HG03060 (cell line): ENCODE measurements around the gene HSF2BP.
"Not testable (repeated sequence)": the region's sequence is repeated elsewhere in the genome, so short reads cannot be mapped to it uniquely, and the experiment has no call there.

Experiments used
- ATAC-seq: cut with Tn5 transposase; IDR thresholded peaks from one replicate; pipeline ENCODE4 v1.9.1; 2021; ENCODE audit warnings: low read depth, moderate number of reproducible peaks; ENCODE audit not compliant: unreplicated experiment

HSF2BP gene

GRCh38 chr21:43600642-43601402, 58.5 kb downstream of the HSF2BP start:
- no peak for ATAC-seq

DNA sequence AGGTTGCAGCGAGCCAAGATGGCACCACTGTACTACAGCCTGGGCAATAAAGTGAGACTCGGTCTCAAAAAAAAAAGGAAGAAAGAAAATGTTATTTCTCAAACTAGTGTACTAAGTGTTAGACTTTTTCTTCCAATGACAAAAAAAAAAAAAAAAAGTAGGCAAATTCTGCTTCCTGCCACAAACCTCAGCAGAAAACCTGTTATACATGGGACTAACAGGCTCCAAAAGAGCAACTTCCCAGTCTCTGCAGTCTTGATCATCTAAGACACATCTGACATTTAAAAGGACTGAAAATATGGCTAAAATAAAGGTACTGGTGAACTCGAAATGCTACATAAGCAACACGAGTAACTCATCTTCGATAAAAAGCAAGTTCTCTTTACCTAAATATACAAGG, 59.6 kb downstream of the HSF2BP start:
- no peak for ATAC-seq

DNA sequence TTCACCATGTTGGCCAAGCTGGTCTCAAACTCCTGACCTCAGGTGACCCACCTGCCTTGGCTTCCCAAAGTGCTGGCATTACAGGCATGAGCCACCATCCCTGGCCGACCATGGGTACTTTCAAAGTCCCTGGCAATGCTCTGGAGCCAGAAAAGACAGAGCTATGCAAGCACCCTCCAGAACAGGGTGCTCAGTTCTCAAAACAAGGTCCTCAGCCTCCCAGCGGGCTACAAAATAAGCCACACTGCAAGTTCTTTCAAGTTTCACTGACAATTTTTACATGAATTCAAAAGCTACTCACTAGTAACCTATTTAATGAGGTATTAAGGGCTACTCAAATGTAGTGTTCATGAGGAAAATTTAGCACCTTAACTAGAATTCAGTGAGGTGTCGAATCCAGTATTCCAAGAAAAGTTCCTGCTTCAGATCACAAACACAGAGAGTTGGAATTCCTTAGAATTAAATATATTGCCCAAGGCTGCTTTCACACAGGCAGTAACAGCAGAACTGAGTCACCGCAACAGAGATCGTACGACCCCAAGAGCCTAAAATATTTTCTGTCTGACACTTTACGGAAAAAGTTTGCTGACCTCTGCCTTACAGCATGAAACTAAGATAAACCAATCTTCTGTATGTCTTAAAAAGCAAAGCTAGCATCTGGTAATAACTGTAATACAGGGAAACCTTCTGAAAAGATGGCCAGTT, 60.7 kb downstream of the HSF2BP start:
- no peak for ATAC-seq

DNA sequence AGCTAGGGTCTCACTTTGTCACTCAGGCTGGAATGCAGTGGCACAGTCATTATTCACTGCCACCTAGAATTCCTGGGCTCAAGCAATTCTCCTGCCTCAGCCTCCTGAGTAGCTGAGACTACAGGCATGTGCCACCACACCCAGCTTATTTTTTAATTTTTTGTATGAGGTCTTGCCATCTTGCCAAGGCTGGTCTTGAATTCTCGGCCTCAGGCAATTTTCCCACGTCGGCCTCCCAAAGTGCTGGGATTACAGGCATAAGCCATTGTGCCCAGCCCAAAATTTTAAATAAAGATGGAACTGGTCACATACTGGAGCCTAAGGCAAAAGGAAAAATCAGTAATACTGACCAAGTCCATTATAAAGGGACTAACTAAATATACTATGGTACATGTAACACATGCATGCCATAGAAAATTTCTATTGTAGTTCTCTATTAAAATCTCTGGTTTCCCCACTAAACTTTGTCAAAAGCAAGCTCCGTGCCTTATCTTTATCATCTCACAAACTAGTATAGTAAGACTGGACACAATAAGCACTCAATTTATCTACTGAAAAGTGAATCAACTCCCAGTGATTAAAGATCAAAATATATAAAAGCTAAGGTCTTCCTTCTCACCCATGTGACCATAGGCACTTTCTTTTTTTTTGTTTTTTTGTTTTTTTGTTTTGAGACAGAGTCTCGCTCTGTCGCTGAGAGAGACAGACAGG, 61.6 kb downstream of the HSF2BP start:
- no peak for ATAC-seq

GRCh38 chr21:43597052-43597451, 62.2 kb downstream of the HSF2BP start:
- ATAC-seq, result no peak

DNA sequence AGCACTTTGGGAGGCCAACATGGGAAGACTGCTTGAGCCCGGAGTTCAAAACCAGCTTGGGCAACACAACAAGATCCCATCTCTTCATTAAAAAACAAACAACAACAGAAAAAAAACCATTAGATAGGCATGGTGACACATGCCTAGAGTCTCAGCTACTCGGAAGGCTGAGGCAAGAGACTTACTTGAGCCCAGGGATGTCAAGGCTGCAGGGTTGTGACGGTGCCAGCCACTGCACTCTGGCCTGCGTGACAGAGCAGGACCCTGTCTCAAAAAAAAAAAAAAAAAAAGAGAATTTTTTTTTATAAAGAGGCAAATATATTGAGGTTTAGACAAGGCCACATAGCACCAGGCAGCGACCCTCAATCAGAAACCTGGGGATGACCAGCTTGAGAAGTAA, 62.7 kb downstream of the HSF2BP start:
- ATAC-seq, result no peak

- not testable (repeated sequence) for ATAC-seq
Measured at GRCh38 chr21:43595769-43596168, 63.5 kb downstream of the HSF2BP start.

DNA sequence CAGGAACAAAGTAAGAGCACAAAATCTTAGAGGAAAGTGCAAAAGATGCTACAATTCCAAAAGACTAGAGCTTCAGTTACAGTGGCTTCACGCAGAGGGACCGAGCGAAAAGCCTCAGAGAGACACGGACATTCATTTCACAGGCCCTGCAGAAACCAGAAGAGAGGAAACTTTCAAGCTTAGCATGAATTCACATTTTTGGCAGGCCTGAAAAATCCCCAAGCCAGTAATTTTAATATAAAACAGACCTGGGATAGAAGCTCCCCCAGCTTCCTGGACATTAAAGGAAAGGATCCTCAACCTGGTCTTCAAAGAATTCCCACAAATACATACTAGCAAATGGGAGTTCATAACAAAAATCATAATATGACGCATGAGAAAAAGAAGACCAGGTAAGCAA, 66.2 kb downstream of the HSF2BP start:
- ATAC-seq, result no peak

- ATAC-seq, result no peak
Measured at GRCh38 chr21:43591571-43591970, 67.7 kb downstream of the HSF2BP start.

DNA sequence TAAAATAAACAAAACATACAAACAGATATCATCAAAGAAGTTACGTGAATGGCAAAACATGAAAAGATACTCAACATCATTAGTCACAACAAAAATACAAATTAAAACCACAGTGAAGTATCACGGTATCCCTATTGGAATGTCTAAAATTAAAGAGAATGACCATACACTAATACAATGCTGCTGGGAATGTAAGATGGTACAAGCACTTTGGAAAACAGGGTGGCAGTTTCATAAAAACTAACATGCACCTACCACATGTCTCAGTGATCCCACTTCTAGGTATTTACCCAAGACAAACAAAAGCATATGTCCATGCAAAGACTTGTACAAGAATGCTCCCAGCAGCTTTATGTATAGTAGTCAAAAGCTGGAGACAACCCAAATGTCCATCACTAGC, 69.1 kb downstream of the HSF2BP start:
- no peak for ATAC-seq

DNA sequence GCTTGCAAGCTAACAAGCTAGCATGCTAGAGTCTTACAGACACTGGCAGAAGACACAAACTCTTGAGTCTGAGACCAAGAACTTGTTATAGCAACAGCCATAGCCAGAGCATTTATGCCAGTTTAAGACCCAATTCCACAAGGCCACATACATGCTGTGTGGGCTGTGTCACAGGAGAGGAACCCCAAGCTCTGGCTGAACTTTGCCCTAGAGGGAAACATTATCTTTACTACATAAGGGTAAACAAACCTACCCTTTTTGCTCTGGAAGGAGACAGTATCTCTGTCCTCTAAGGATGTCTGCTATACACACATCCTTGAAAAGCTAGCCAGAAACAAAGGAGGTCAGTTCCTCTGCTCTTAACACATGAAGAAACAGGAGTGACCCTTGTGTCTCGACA, 70.3 kb downstream of the HSF2BP start:
- ATAC-seq, result no peak

DNA sequence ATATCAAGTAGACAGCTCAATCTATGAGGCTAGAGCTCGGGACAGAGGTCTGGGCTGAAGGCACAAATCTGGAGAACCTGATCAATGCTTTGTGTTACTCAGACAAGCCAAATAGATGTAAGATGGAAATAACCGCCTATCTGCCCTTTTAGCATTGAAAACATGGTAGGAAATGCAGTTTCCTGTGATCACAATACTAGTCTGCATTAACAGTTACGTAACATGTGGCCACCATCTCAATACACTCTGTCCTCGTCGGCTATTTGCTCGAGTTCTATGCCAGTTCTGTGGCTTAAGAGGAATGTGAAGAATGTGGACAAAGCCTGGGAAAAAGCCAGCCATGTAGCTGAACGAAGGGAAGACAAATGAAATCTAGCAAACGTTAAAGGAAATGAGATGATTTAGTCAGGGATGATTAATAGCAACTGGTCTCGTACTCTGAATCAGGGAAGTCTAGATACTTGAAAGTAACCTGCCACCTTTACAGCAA, 73.3 kb downstream of the HSF2BP start:
- no peak for ATAC-seq

DNA sequence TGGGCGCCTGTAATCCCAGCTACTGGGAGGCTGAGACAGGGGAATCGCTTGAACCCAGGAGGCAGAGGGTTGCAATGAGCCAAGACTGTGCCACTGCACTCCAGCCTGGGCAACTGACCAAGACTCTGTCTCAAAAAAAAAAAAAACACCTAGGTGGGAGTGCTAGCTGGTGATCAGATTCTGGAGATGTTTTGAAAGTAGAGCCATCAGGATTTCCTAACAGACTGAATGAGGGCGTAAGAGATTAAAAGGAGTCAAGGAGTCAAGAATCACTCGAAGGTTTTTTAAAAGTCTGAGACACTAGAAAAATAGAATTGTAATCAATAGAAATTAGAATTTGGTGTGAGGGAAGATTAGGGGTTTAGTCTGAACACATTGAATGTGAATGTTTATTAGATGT, 73.8 kb downstream of the HSF2BP start:
- ATAC-seq, result no peak

DNA sequence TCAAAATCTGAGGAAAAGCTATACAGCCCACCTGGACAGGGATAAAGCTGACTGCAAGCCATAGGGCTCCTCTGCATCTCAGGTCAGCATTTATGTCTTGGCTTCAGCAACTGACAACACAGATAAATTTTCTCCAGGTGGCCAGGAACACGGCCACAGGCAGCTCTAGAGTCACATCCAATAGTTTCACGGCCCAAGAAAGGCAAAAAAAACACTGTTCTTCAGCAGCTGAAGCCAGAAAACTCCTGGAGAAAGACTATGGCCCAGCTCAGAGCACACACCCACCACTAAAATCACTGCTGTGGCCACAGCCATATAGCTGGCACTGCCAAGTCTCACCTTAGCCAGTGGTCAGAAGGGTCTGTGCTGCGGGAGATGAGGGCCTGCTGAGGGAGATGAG, 77.8 kb downstream of the HSF2BP start:
- ATAC-seq, result no peak

DNA sequence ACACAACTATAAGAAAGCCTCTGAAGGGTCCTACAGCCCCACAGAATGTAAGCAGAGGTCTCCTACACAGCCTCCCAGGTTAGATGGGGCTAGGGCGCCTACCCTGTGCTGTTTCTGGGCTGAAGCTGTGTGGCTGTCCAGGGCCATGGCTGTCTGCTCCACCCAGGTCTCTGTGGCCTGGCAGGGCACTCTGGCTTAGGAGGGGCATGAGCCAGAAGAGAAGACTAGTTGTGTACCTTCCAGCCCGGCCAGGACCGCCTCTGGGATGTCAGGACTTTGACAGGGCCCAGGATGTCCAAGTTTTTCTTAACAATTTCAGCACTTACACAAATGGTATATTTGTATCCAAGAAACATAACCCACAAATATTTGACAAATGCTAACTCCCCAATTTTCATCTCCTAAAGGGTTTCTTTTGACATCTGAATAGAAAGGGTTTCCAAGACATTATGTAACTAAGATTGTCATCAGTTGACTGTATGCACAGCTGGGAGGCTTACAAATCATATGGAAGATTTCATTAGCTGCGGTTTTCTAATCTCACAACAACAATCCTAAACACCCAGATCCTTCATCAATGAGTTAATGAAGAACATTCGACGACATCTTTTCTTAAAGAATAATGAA, 80.5 kb downstream of the HSF2BP start:
- no peak for ATAC-seq

DNA sequence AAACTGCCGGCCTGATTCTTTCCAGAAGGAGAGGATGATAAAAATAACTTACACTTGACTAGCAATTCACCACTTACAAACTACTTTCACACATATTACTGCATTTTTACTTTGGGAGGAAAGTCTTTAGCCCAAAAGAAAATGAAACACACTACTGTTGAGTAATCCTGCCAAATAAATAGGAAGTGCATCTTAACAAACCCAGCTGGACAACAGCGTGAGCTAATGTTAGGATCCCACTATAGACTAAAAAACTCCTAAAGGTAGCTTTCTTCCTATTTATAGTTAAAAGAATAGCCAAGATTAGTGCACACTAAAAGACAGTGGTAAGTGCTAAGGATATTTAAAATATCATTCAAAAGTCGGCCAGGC, 83.8 kb downstream of the HSF2BP start:
- no peak for ATAC-seq

GRCh38 chr21:43574741-43575472, 84.4 kb downstream of the HSF2BP start:
- ATAC-seq, result no peak

- ATAC-seq, result no peak
Measured at GRCh38 chr21:43573921-43574320, 85.4 kb downstream of the HSF2BP start.

- no peak for ATAC-seq
Measured at GRCh38 chr21:43572446-43572845, 86.8 kb downstream of the HSF2BP start.

DNA sequence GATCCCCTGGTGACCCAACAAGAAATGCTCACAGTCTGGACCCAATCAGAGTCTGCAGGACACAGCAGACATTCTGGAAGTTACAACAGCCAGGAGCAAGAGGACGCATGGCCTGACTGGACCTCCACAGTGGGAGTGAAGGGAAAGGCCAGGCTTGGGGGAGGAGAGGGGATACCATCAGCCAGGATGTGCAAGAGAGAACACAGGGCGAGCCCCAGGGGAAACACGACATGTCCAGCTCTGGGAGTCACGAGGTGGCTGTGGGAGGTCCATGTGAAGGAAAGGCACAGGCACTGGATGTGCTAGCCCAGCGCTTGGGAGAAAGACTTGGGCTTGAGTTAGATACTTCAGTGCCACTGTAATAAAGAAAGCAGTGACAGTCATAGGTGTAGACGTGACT, 87.3 kb downstream of the HSF2BP start:
- ATAC-seq, result no peak
